Neural cell (in vitro differentiated cells): ENCODE data around the gene LNX1. TPM values are rescaled to one million over a fixed set of nuclear protein-coding genes. Genes with fewer than 3 reads are reported as not detected.

ENCODE experiments used
- H2AFZ ChIP-seq: fragments of 200-600, 300-800 bp; sonication (generic), shearing (Covaris generic); 2 replicates; pipeline ENCODE4 v1.6.0; 2014; ENCODE audit warnings: low read depth, mild to moderate bottlenecking, antibody characterized with exemption, low read length, moderate library complexity
- H3F3A ChIP-seq: fragments of 200-600 bp; shearing (Covaris generic); 2 replicates; pipeline ENCODE4 v1.6.1; 2016; ENCODE audit warnings: mild to moderate bottlenecking, moderate library complexity, mixed read lengths, antibody characterized with exemption, low read length; ENCODE audit not compliant: insufficient read depth, poor library complexity, severe bottlenecking
- H3K27ac ChIP-seq: fragments of 200-600, 300-800 bp; sonication (generic), shearing (Covaris generic); 2 replicates; pipeline ENCODE4 v1.5.1; 2014; ENCODE audit warnings: mild to moderate bottlenecking, low read length, moderate library complexity
- H3K27me3 ChIP-seq: fragments of 300-800, 200-600 bp; sonication (generic), shearing (Covaris generic); 2 replicates; pipeline ENCODE4 v1.6.0; 2014; ENCODE audit warnings: mild to moderate bottlenecking, low read depth, low read length, moderate library complexity; ENCODE audit not compliant: insufficient read depth
- H3K36me3 ChIP-seq: fragments of 300-800, 200-600 bp; sonication (generic), shearing (Covaris generic); 2 replicates; pipeline ENCODE4 v1.5.1; 2014; ENCODE audit warnings: mild to moderate bottlenecking, antibody characterized with exemption, low read length, moderate library complexity; ENCODE audit not compliant: insufficient read depth
- H3K4me2 ChIP-seq: fragments of 300-800, 200-600 bp; sonication (generic), shearing (Covaris generic); 2 replicates; pipeline ENCODE4 v1.6.0; 2014; ENCODE audit warnings: mild to moderate bottlenecking, low read length
- H3K4me3 ChIP-seq: fragments of 300-800, 200-600 bp; sonication (generic), shearing (Covaris generic); 2 replicates; pipeline ENCODE4 v1.5.1; 2014; ENCODE audit warnings: mild to moderate bottlenecking, low read length, moderate library complexity
- H3K79me2 ChIP-seq: fragments of 200-600 bp; shearing (Covaris generic); replicated peaks from 2 replicates; pipeline ENCODE4 v1.6.0; 2014; ENCODE audit warnings: mild to moderate bottlenecking, low read length, moderate library complexity; ENCODE audit not compliant: insufficient read depth
- H3K9ac ChIP-seq: fragments of 300-800, 200-600 bp; sonication (generic), shearing (Covaris generic); 2 replicates; pipeline ENCODE4 v1.6.1; 2016; ENCODE audit warnings: mild to moderate bottlenecking, low read length, mixed read lengths
- H3K9me2 ChIP-seq: fragments of 200-600 bp; shearing (Covaris generic); 2 replicates; pipeline ENCODE4 v1.6.1; 2016; ENCODE audit warnings: mild to moderate bottlenecking, low read length, mixed read lengths; ENCODE audit not compliant: insufficient read depth
- H3K9me3 ChIP-seq: fragments of 200-600, 300-800 bp; sonication (generic), shearing (Covaris generic); 2 replicates; pipeline ENCODE4 v1.6.1; 2016; ENCODE audit warnings: mild to moderate bottlenecking, mixed run types, low read length, moderate library complexity, mixed read lengths
- H4K20me1 ChIP-seq: fragments of 200-600 bp; shearing (Covaris generic); 2 replicates; pipeline ENCODE4 v1.6.1; 2016; ENCODE audit warnings: mild to moderate bottlenecking, mixed run types; ENCODE audit not compliant: insufficient read depth
- CTCF ChIP-seq: fragments of 450-650 bp; IDR thresholded peaks from 2 replicates; pipeline ENCODE4 v1.5.1; 2014; ENCODE audit warnings: antibody characterized with exemption, mild to moderate bottlenecking, moderate library complexity; ENCODE audit not compliant: poor library complexity, severe bottlenecking
- EP300 ChIP-seq: fragments of 450-650 bp; conservative IDR thresholded peaks from 2 replicates; pipeline ENCODE4 v1.6.1; 2014; ENCODE audit warnings: antibody characterized with exemption, mild to moderate bottlenecking, moderate library complexity; ENCODE audit not compliant: poor library complexity, severe bottlenecking
- EZH2 ChIP-seq: fragments of 200-600, 300-800 bp; shearing (Covaris generic), sonication (generic); IDR thresholded peaks from 2 replicates; pipeline ENCODE4 v1.6.1; 2014; ENCODE audit warnings: antibody characterized with exemption, low read length, borderline replicate concordance, mild to moderate bottlenecking; ENCODE audit not compliant: insufficient read depth, poor library complexity, severe bottlenecking
- MXI1 ChIP-seq: fragments of 450-650 bp; conservative IDR thresholded peaks from 2 replicates; pipeline ENCODE4 v1.6.1; 2014; ENCODE audit warnings: antibody characterized with exemption, mild to moderate bottlenecking; ENCODE audit not compliant: poor library complexity, severe bottlenecking
- POLR2AphosphoS5 ChIP-seq: IDR thresholded peaks from 2 replicates; pipeline ENCODE4 v1.6.1; 2012
- RAD21 ChIP-seq: fragments of 450-650 bp; conservative IDR thresholded peaks from 2 replicates; pipeline ENCODE4 v1.6.1; 2014; ENCODE audit warnings: antibody characterized with exemption, mild to moderate bottlenecking, moderate library complexity
- REST ChIP-seq: IDR thresholded peaks from 2 replicates; pipeline ENCODE4 v1.6.1; 2012; ENCODE audit warnings: borderline replicate concordance
- SMC3 ChIP-seq: fragments of 450-650 bp; conservative IDR thresholded peaks from 2 replicates; pipeline ENCODE4 v1.6.1; 2014; ENCODE audit warnings: antibody characterized with exemption, mild to moderate bottlenecking, moderate library complexity; ENCODE audit not compliant: poor library complexity
- TAF1 ChIP-seq: IDR thresholded peaks from 2 replicates; pipeline ENCODE4 v1.6.1; 2012; ENCODE audit warnings: low read depth
- polyA plus RNA-seq: library from polyadenylated mRNA; depleted of rRNA; stranded (reverse); fragments of >200 nt; gene quantifications from 2 replicates; pipeline ENCODE4 v1.2.3, GENCODE V29; 2014

The LNX1 gene
- polyA plus RNA-seq, 1 donor from 2014 or later = 3.4 TPM

GRCh38 chr4:53453385-53453784, 137.9 kb downstream of the LNX1 start:
- Histone ChIP-seq H2AFZ (no peak overlapping the region), H3K27ac (no peak overlapping the region), H3F3A (no peaks in the 10 kb centered on the region), H3K4me3 (no peak overlapping the region), H4K20me1 (no peaks in the 10 kb centered on the region), H3K9me2 (no peaks in the 10 kb centered on the region), H3K9me3 (no peaks in the 10 kb centered on the region), H3K79me2 (no peaks in the 10 kb centered on the region), H3K4me2 (no peak overlapping the region), H3K36me3 (peaks cover 12% of the 10 kb centered on the region), H3K27me3 (no peaks in the 10 kb centered on the region), H3K9ac (no peak overlapping the region)
- no peak for TF ChIP-seq REST
- TF ChIP-seq SMC3 = no peak
- TF ChIP-seq EP300 = no peak
- TF ChIP-seq MXI1 = no peak
- no peak for TF ChIP-seq EZH2
- no peak for TF ChIP-seq CTCF
- TF ChIP-seq RAD21 = no peak
- no peak for TF ChIP-seq POLR2AphosphoS5
- TF ChIP-seq TAF1 = no peak

GRCh38 chr4:53450773-53451172, 140.5 kb downstream of the LNX1 start:
- Histone ChIP-seq H3K4me3 (no peak overlapping the region), H3K27me3 (no peaks in the 10 kb centered on the region), H3K9me3 (no peaks in the 10 kb centered on the region), H3K79me2 (no peaks in the 10 kb centered on the region), H3K4me2 (no peak overlapping the region), H3K36me3 (peaks cover 12% of the 10 kb centered on the region), H3F3A (no peaks in the 10 kb centered on the region), H3K9me2 (no peaks in the 10 kb centered on the region), H4K20me1 (no peaks in the 10 kb centered on the region), H3K9ac (no peak overlapping the region), H2AFZ (no peak overlapping the region), H3K27ac (no peak overlapping the region)
- no peak for TF ChIP-seq EZH2
- no peak for TF ChIP-seq EP300
- no peak for TF ChIP-seq TAF1
- no peak for TF ChIP-seq REST
- TF ChIP-seq RAD21 = no peak
- TF ChIP-seq MXI1 = no peak
- no peak for TF ChIP-seq SMC3
- no peak for TF ChIP-seq POLR2AphosphoS5
- TF ChIP-seq CTCF = no peak
